ENCODE results near the gene SCNN1B. TPM values are rescaled to one million over a fixed set of nuclear protein-coding genes. Genes with fewer than 3 reads are reported as not detected.

The SCNN1B gene
- total RNA-seq, 4 donors from 2014 or later, result 142 to 729 (median 556) TPM

GRCh38 chr16:23301251-23302044 lies 654 bp upstream of the SCNN1B start:
- Histone ChIP-seq H3K4me3 (peak overlapping the region in 3 of 4 donors; percentile 48 to 69 (median 60)), H3K27ac (peak overlapping the region; percentile 65 to 84 (median 70)), H3K9me3 (no peaks in the 10 kb centered on the region), H3K36me3 (no peaks in the 10 kb centered on the region), H3K27me3 (peaks cover 23% of the 10 kb centered on the region), H3K4me1 (peaks cover 0 to 10% (median 6%) of the 10 kb centered on the region in 4 donors)
- intact Hi-C loops (cut with DNase I; ENCODE audit: low total_unique reads) (no loop called here), in situ Hi-C loops (cut with MboI; ENCODE audit: low pct_ligation_motif_present in 1 of 4, low pct_unique_long_range_greater_than_20kb in 1 of 4, low sequenced_read_pairs in 3 of 4) (no loop called here)
- TF ChIP-seq POLR2A (IDR thresholded peaks at IDR 0.05) (no peak), POLR2AphosphoS5 (IDR thresholded peaks at IDR 0.05) (no peak), EP300 (IDR thresholded peaks at IDR 0.05; ENCODE audit: low read depth) (no peak), CTCF (IDR thresholded peaks at IDR 0.05) (no peak)
- WGBS, 2 donors (ENCODE audit: low coverage in 1 of 2), result 32 to 36% methylated on average over 7 to 18 of the region's 18 CpGs
- DNase-seq, result no peak

DNA sequence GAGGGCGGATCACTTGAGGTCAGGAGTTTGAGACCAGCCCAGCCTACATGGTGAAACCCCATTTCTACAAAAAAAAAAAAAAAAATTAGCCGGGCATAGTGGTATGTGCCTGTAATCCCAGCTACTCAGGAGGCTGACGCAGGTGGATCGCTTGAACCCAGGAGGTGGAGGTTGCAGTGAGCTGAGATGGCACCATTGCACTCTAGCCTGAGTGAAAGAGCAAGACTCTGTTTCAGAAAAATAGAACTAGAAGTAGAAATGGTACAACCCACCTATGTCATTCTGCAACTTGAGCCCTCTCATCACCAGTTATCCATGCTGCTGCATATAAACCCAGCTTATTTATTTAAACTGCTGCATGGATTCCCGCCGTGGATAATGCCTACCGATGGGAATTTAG lies 1.6 kb downstream of the SCNN1B start:
- no peaks in the 10 kb centered on the region for H3K36me3 ChIP-seq
- no peak for DNase-seq
- peak overlapping the region in 1 of 4 donors; percentile 1 for H3K4me3 ChIP-seq
- H3K9me3 ChIP-seq, result no peaks in the 10 kb centered on the region
- in situ Hi-C loops (cut with MboI; ENCODE audit: low pct_ligation_motif_present in 1 of 4, low pct_unique_long_range_greater_than_20kb in 1 of 4, low sequenced_read_pairs in 3 of 4) (no loop called here), intact Hi-C loops (cut with DNase I; ENCODE audit: low total_unique reads) (no loop called here)
- H3K4me1 ChIP-seq, result peaks cover 0 to 10% (median 6%) of the 10 kb centered on the region in 4 donors
- peaks cover 23% of the 10 kb centered on the region for H3K27me3 ChIP-seq
- no peak overlapping the region for H3K27ac ChIP-seq
- no peak for TF ChIP-seq POLR2AphosphoS5 (IDR thresholded peaks at IDR 0.05)
- 84 to 90% methylated on average over 6 to 7 of the region's 7 CpGs for WGBS, 2 donors (ENCODE audit: low coverage in 1 of 2)

GRCh38 chr16:23304620-23305019 lies 2.5 kb downstream of the SCNN1B start:
- Histone ChIP-seq H3K27me3 (peaks cover 23% of the 10 kb centered on the region), H3K9me3 (no peaks in the 10 kb centered on the region), H3K4me1 (peaks cover 3 to 14% (median 6%) of the 10 kb centered on the region in 4 donors), H3K27ac (no peak overlapping the region), H3K36me3 (no peaks in the 10 kb centered on the region), H3K4me3 (peak overlapping the region in 1 of 4 donors; percentile 1)
- no peak for DNase-seq
- in situ Hi-C loops (cut with MboI; ENCODE audit: low pct_ligation_motif_present in 1 of 4, low pct_unique_long_range_greater_than_20kb in 1 of 4, low sequenced_read_pairs in 3 of 4) (no loop called here), intact Hi-C loops (cut with DNase I; ENCODE audit: low total_unique reads) (no loop called here)
- WGBS, 2 donors (ENCODE audit: low coverage in 1 of 2), result 60 to 90% methylated on average over 1 to 2 of the region's 2 CpGs
- TF ChIP-seq CTCF (IDR thresholded peaks at IDR 0.05) (no peak), POLR2AphosphoS5 (IDR thresholded peaks at IDR 0.05) (no peak), EP300 (IDR thresholded peaks at IDR 0.05; ENCODE audit: low read depth) (no peak), POLR2A (IDR thresholded peaks at IDR 0.05) (no peak)

DNA sequence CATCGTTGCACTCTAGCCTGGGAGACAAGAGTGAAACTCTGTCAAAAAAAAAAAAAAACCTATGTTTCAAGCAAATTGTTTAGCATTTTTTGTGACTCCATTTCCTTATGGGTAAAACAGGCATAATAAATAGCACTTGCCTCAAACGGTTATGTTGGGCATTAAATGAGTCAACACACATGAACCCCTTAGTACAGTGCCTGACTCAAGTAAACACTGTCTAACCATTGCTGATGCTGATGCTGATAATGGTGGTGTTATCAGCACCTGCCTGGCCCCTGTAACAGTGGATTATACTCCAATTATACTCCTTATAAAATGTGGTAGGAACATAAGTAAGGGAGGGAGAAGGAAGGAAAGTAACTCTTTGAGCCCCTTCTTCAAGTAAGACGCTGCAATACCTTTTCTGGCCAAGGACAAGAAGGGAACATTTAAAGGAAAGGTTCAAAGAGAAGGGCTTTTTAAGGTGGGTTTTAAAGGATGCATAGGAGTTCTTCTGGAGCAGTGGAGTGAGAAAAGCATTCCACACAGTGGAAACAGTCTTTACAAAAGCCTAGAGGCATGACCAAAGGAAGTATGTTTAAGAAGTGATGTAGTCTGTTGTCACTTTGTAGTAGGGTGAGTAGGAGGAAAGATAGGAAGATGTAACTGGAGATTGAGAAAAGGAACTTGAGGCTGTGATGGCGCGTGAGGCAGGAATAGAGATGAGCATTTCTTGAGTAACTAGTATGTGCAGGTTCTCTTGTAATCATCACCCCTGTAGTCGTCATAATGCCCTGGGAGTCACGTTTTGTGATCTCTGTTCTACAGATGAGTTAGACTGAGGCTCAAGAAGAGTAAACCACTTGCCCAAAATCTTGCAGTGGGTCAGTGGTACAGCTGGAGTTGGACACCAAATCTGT lies 4.3 kb downstream of the SCNN1B start:
- WGBS, 2 donors (ENCODE audit: low coverage in 1 of 2), result 69 to 73% methylated on average over 7 of the region's 7 CpGs
- Histone ChIP-seq H3K4me3 (no peak overlapping the region), H3K9me3 (no peaks in the 10 kb centered on the region), H3K36me3 (no peaks in the 10 kb centered on the region), H3K27ac (peak overlapping the region in 1 of 4 donors; percentile 25), H3K4me1 (peaks cover 2 to 18% (median 7%) of the 10 kb centered on the region in 4 donors), H3K27me3 (peaks cover 14% of the 10 kb centered on the region)
- TF ChIP-seq POLR2AphosphoS5 (IDR thresholded peaks at IDR 0.05) (no peak), CTCF (IDR thresholded peaks at IDR 0.05) (no peak), EP300 (IDR thresholded peaks at IDR 0.05; ENCODE audit: low read depth) (no peak), POLR2A (IDR thresholded peaks at IDR 0.05) (no peak)
- in situ Hi-C loops (cut with MboI; ENCODE audit: low pct_ligation_motif_present in 1 of 4, low pct_unique_long_range_greater_than_20kb in 1 of 4, low sequenced_read_pairs in 3 of 4) (no loop called here), intact Hi-C loops (cut with DNase I; ENCODE audit: low total_unique reads) (no loop called here)
- no peak for DNase-seq
